PC-3 (cell line): ENCODE results near the gene TXNDC16. TPM values are rescaled to one million over a fixed set of nuclear protein-coding genes. Genes with fewer than 3 reads are reported as not detected.

Source experiments
- ATAC-seq: fragments of 200-7000 bp; cut with Tn5 transposase; 2 replicates; pipeline ENCODE4 v1.9.1; 2020; ENCODE audit warnings: mild to moderate bottlenecking, moderate library complexity
- BruUV-seq: library from RNA; stranded (reverse); fragments of 400-500 nt; replicated peaks from 2 replicates; lab custom pipeline; 2021; lab: Mats Ljungman, UMichigan
- CTCF ChIA-PET: fragments of 300-600 bp; sonication (Branson Sonifier 250); formaldehyde crosslinking; loops from one replicate; lab custom pipeline; 2022; ENCODE audit warnings: antibody characterized with exemption; lab: Charles Lee
- POLR2A ChIA-PET: fragments of 300-600 bp; sonication (Branson Sonifier 250); formaldehyde crosslinking; loops from one replicate; lab custom pipeline; 2022; ENCODE audit warnings: antibody characterized with exemption; ENCODE audit not compliant: unreplicated experiment; lab: Charles Lee
- DNase-seq: peaks from one replicate; pipeline ENCODE4 v3.0.0-alpha.2; 2015
- H2AFZ ChIP-seq: fragments of 300-600 bp; sonication (generic); 2 replicates; pipeline ENCODE4 v1.6.0; 2016; ENCODE audit warnings: antibody characterized with exemption, low read length
- H3F3A ChIP-seq: fragments of 300-600 bp; sonication (generic); one replicate; pipeline ENCODE4 v1.6.0; 2017; ENCODE audit warnings: antibody characterized with exemption, low read length, control low read depth, mild to moderate bottlenecking; ENCODE audit not compliant: unreplicated experiment
- H3K27ac ChIP-seq: fragments of 300-600 bp; sonication (generic); 2 replicates; pipeline ENCODE4 v1.5.1; 2016; ENCODE audit warnings: mild to moderate bottlenecking, low read length
- H3K27me3 ChIP-seq: fragments of 300-600 bp; sonication (generic); 2 replicates; pipeline ENCODE4 v1.6.1; 2016; ENCODE audit warnings: low read length, mixed read lengths
- H3K36me3 ChIP-seq: fragments of 300-600 bp; sonication (generic); 2 replicates; pipeline ENCODE4 v1.6.1; 2016; ENCODE audit warnings: low read depth, mixed run types, low read length, mixed read lengths
- H3K4me1 ChIP-seq: fragments of 300-600 bp; sonication (generic); 2 replicates; pipeline ENCODE4 v1.5.1; 2016; ENCODE audit warnings: low read length; ENCODE audit not compliant: insufficient read depth
- H3K4me2 ChIP-seq: fragments of 300-600 bp; sonication (generic); 2 replicates; pipeline ENCODE4 v1.6.0; 2016; ENCODE audit warnings: low read length
- H3K4me3 ChIP-seq: fragments of 300-600 bp; sonication (generic); 2 replicates; pipeline ENCODE4 v1.5.1; 2016; ENCODE audit warnings: mild to moderate bottlenecking, low read length, mixed read lengths
- H3K79me2 ChIP-seq: fragments of 300-600 bp; sonication (generic); 2 replicates; pipeline ENCODE4 v1.6.1; 2017; ENCODE audit warnings: low read length, mixed read lengths
- H3K9ac ChIP-seq: fragments of 300-600 bp; sonication (generic); 2 replicates; pipeline ENCODE4 v1.6.0; 2016; ENCODE audit warnings: mild to moderate bottlenecking, low read length
- H3K9me2 ChIP-seq: fragments of 300-600 bp; sonication (generic); replicated peaks from 2 replicates; pipeline ENCODE4 v1.6.1; 2016; ENCODE audit warnings: mixed run types, low read length, mixed read lengths
- H3K9me3 ChIP-seq: fragments of 300-600 bp; sonication (generic); 2 replicates; pipeline ENCODE4 v1.6.1; 2016; ENCODE audit warnings: low read length, mixed read lengths
- H4K20me1 ChIP-seq: fragments of 300-600 bp; sonication (generic); 2 replicates; pipeline ENCODE4 v1.6.1; 2016; ENCODE audit warnings: low read length, mixed read lengths
- EZH2 ChIP-seq: fragments of 300-600 bp; sonication (generic); IDR thresholded peaks from one replicate; pipeline ENCODE4 v1.6.1; 2017; ENCODE audit warnings: antibody characterized with exemption, mild to moderate bottlenecking, low read length; ENCODE audit not compliant: unreplicated experiment
- EZH2phosphoT487 ChIP-seq: fragments of 300-600 bp; sonication (generic); IDR thresholded peaks from 2 replicates; pipeline ENCODE4 v1.6.1; 2018; ENCODE audit warnings: mild to moderate bottlenecking, antibody characterized with exemption, low read length, borderline replicate concordance
- intact Hi-C: fragments of 100-400 bp; cut with micrococcal nuclease; formaldehyde crosslinking; loops from 2 replicates; pipeline ENCODE4 v1.9.0; 2023
- total RNA-seq: library from RNA; depleted of rRNA; stranded (reverse); fragments of >200 nt; gene quantifications from 2 replicates; pipeline ENCODE4 v1.2.3, GENCODE V29; 2014
- TF ChIP-seq, protein P1 (sequence below): fragments of 300-600 bp; sonication (generic); conservative IDR thresholded peaks from 2 replicates; pipeline ENCODE4 v1.5.1; 2017; ENCODE audit warnings: antibody characterized with exemption, low read depth, mild to moderate bottlenecking, low read length

The TXNDC16 gene
- total RNA-seq, 1 experiment from 2014 or later = 4.0 TPM

GRCh38 chr14:52547526-52547925 lies 4.8 kb downstream of the TXNDC16 start:
- intact Hi-C loops = no loop called here
- H3K9ac ChIP-seq = no peak overlapping the region
- ChIA-PET POLR2A (no interaction called here), CTCF (no interaction called here)
- H3K4me1 ChIP-seq = peaks cover 11% of the 10 kb centered on the region
- no TSS peak for BruUV-seq
- no peak overlapping the region for H3K27ac ChIP-seq
- ATAC-seq (no peak), DNase-seq (no peak)
- no peaks in the 10 kb centered on the region for H3K27me3 ChIP-seq
- no peaks in the 10 kb centered on the region for H4K20me1 ChIP-seq
- no peaks in the 10 kb centered on the region for H3K36me3 ChIP-seq
- TF ChIP-seq EZH2 (no peak), EZH2phosphoT487 (no peak)
- TF ChIP-seq, protein P1, sequence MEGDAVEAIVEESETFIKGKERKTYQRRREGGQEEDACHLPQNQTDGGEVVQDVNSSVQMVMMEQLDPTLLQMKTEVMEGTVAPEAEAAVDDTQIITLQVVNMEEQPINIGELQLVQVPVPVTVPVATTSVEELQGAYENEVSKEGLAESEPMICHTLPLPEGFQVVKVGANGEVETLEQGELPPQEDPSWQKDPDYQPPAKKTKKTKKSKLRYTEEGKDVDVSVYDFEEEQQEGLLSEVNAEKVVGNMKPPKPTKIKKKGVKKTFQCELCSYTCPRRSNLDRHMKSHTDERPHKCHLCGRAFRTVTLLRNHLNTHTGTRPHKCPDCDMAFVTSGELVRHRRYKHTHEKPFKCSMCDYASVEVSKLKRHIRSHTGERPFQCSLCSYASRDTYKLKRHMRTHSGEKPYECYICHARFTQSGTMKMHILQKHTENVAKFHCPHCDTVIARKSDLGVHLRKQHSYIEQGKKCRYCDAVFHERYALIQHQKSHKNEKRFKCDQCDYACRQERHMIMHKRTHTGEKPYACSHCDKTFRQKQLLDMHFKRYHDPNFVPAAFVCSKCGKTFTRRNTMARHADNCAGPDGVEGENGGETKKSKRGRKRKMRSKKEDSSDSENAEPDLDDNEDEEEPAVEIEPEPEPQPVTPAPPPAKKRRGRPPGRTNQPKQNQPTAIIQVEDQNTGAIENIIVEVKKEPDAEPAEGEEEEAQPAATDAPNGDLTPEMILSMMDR = no peak
- H3K9me2 ChIP-seq = no peaks in the 10 kb centered on the region
- no peaks in the 10 kb centered on the region for H3K9me3 ChIP-seq
- peaks cover 13% of the 10 kb centered on the region for H3K79me2 ChIP-seq
- no peak overlapping the region for H3K4me2 ChIP-seq
- no peaks in the 10 kb centered on the region for H3F3A ChIP-seq
- H3K4me3 ChIP-seq = no peak overlapping the region
- H2AFZ ChIP-seq = no peak overlapping the region

GRCh38 chr14:52547027-52547426 lies 5.3 kb downstream of the TXNDC16 start:
- TF ChIP-seq EZH2 = no peak
- TF ChIP-seq, protein P1 = no peak
- no peak for TF ChIP-seq EZH2phosphoT487
- H3K9me2 ChIP-seq = no peaks in the 10 kb centered on the region
- no peak overlapping the region for H3K27ac ChIP-seq
- H3K4me1 ChIP-seq = peaks cover 11% of the 10 kb centered on the region
- no peaks in the 10 kb centered on the region for H3K36me3 ChIP-seq
- H2AFZ ChIP-seq = no peak overlapping the region
- POLR2A ChIA-PET = no interaction called here
- H3K4me3 ChIP-seq = no peak overlapping the region
- H3K27me3 ChIP-seq = no peaks in the 10 kb centered on the region
- ATAC-seq (no peak), DNase-seq (no peak)
- H3K9ac ChIP-seq = no peak overlapping the region
- no peaks in the 10 kb centered on the region for H3F3A ChIP-seq
- H3K79me2 ChIP-seq = peaks cover 13% of the 10 kb centered on the region
- CTCF ChIA-PET = no interaction called here
- H3K9me3 ChIP-seq = no peaks in the 10 kb centered on the region
- BruUV-seq = no TSS peak
- H3K4me2 ChIP-seq = no peak overlapping the region
- intact Hi-C loops = no loop called here
- no peaks in the 10 kb centered on the region for H4K20me1 ChIP-seq

DNA sequence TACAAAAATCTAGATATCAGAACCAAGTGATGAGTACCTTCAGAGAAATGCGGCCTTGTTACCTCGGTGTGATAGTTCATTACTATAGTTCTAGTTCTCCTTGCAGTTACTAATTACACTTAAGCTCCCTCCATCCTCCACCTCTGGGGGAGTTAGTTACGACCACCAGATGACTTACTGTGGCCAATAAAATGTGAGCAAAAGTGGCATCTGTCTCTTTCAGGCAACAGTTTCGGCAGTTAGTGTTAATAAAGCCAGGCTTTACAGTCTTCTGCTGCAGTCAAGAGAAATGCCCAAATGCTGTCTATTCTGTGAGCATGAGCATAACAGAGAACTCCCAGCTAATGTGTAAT lies 6.0 kb downstream of the TXNDC16 start:
- intact Hi-C loops = no loop called here
- Histone ChIP-seq H4K20me1 (no peaks in the 10 kb centered on the region), H3F3A (no peaks in the 10 kb centered on the region), H3K36me3 (no peaks in the 10 kb centered on the region), H3K9me2 (no peaks in the 10 kb centered on the region), H3K27me3 (no peaks in the 10 kb centered on the region), H3K4me1 (peaks cover 10% of the 10 kb centered on the region), H3K27ac (no peak overlapping the region), H3K9me3 (no peaks in the 10 kb centered on the region), H2AFZ (no peak overlapping the region), H3K9ac (no peak overlapping the region), H3K79me2 (peaks cover 12% of the 10 kb centered on the region), H3K4me2 (no peak overlapping the region), H3K4me3 (no peak overlapping the region)
- DNase-seq = no peak
- ATAC-seq = no peak
- ChIA-PET CTCF (no interaction called here), POLR2A (interaction anchor here (0.6 kb wide), 1 partner anchor 360 kb away, joined by 3 read pairs; no protein-coding TSS in a partner anchor)
- TF ChIP-seq EZH2phosphoT487 (no peak), EZH2 (no peak)
- TF ChIP-seq, protein P1 = no peak
- BruUV-seq = no TSS peak
